ENCODE measurements around the gene ASB15.

ASB15 gene

GRCh38 chr7:123665896-123666295 is 64.3 kb downstream of the ASB15 start:
- no peak overlapping the region for H3K4me3 ChIP-seq (replicated peaks; ENCODE audit: low read depth, low read length)
- TF ChIP-seq CTCF (IDR thresholded peaks at IDR 0.05; ENCODE audit: low read depth, low read length, missing control alignments), result no peak
- DNase-seq (ENCODE audit: extremely low read depth, low read depth), result no peak

- DNase-seq (ENCODE audit: extremely low read depth, low read depth), result no peak
- TF ChIP-seq CTCF (IDR thresholded peaks at IDR 0.05; ENCODE audit: low read depth, low read length, missing control alignments), result no peak
Measured at GRCh38 chr7:123666492-123666891, 64.9 kb downstream of the ASB15 start.

GRCh38 chr7:123669485-123669884 is 67.9 kb downstream of the ASB15 start:
- no peak for TF ChIP-seq CTCF (IDR thresholded peaks at IDR 0.05; ENCODE audit: low read depth, low read length, missing control alignments)
- DNase-seq (ENCODE audit: extremely low read depth, low read depth), result no peak
- H3K4me3 ChIP-seq (replicated peaks; ENCODE audit: low read depth, low read length), result no peak overlapping the region

More at GRCh38 chr7:123666492-123666891, 64.9 kb downstream of the ASB15 start:
- no peak overlapping the region for H3K4me3 ChIP-seq (replicated peaks; ENCODE audit: low read depth, low read length)

GRCh38 chr7:123673137-123673732 is 71.6 kb downstream of the ASB15 start:
- DNase-seq (ENCODE audit: extremely low read depth, low read depth), result no peak
- no peak for TF ChIP-seq CTCF (IDR thresholded peaks at IDR 0.05; ENCODE audit: low read depth, low read length, missing control alignments)
- no peak overlapping the region for H3K4me3 ChIP-seq (replicated peaks; ENCODE audit: low read depth, low read length)

- no peak for TF ChIP-seq CTCF (IDR thresholded peaks at IDR 0.05; ENCODE audit: low read depth, low read length, missing control alignments)
- DNase-seq (ENCODE audit: extremely low read depth, low read depth), result no peak
- H3K4me3 ChIP-seq (replicated peaks; ENCODE audit: low read depth, low read length), result no peak overlapping the region
Measured at GRCh38 chr7:123673752-123674398, 72.3 kb downstream of the ASB15 start.

- no peak for DNase-seq (ENCODE audit: extremely low read depth, low read depth)
- TF ChIP-seq CTCF (IDR thresholded peaks at IDR 0.05; ENCODE audit: low read depth, low read length, missing control alignments), result no peak
- no peak overlapping the region for H3K4me3 ChIP-seq (replicated peaks; ENCODE audit: low read depth, low read length)
Measured at GRCh38 chr7:123674399-123675180, 73.0 kb downstream of the ASB15 start.

Measured in HFF-Myc (cell line).